AML-193 (cell line): ENCODE results near the gene BLMH.

Experiments used
- DNase-seq, 2 experiments: peaks; one replicate each; lab custom pipeline; 2025; lab: John Stamatoyannopoulos, UW

The BLMH gene

GRCh38 chr17:30200106-30200505, 91.6 kb downstream of the BLMH start:
- DNase-seq: no peak

GRCh38 chr17:30199600-30199999, 92.1 kb downstream of the BLMH start:
- DNase-seq: no peak
